Measurements from ENCODE around the gene CTLA4. TPM values are rescaled to one million over a fixed set of nuclear protein-coding genes. Genes with fewer than 3 reads are reported as not detected.

The CTLA4 gene
- not detected in 2 replicates for total RNA-seq (ENCODE audit: low replicate concordance)

GRCh38 chr2:203867561-203868200 lies at the start of gene CTLA4:
CTLA4 (plus strand) TSS chr2:203867771; CDS start chr2:203867943, 172 bp downstream.
- TF ChIP-seq CTCF (IDR thresholded peaks at IDR 0.05; ENCODE audit: insufficient read depth, low read length) = no peak
- H3K4me3 ChIP-seq (ENCODE audit: low read depth, low read length) = no peak within 1 kb of the TSS
- DNase-seq (ENCODE audit: low read depth) = no peak

- no peak for DNase-seq (ENCODE audit: low read depth)
- H3K4me3 ChIP-seq (ENCODE audit: low read depth, low read length) = no peak overlapping the region
- TF ChIP-seq CTCF (IDR thresholded peaks at IDR 0.05; ENCODE audit: insufficient read depth, low read length) = no peak
These were observed 48.9 kb upstream of the CTLA4 start for GRCh38 chr2:203818656-203819055.

- H3K4me3 ChIP-seq (ENCODE audit: low read depth, low read length) = no peak overlapping the region
- no peak for TF ChIP-seq CTCF (IDR thresholded peaks at IDR 0.05; ENCODE audit: insufficient read depth, low read length)
- no peak for DNase-seq (ENCODE audit: low read depth)
These were observed 48.0 kb upstream of the CTLA4 start for GRCh38 chr2:203819434-203820133.

- H3K4me3 ChIP-seq (ENCODE audit: low read depth, low read length) = no peak overlapping the region
- no peak for TF ChIP-seq CTCF (IDR thresholded peaks at IDR 0.05; ENCODE audit: insufficient read depth, low read length)
These were observed 46.6 kb upstream of the CTLA4 start for GRCh38 chr2:203820969-203821368.

GRCh38 chr2:203822240-203822639 lies 45.3 kb upstream of the CTLA4 start:
- no peak overlapping the region for H3K4me3 ChIP-seq (ENCODE audit: low read depth, low read length)
- no peak for DNase-seq (ENCODE audit: low read depth)
- TF ChIP-seq CTCF (IDR thresholded peaks at IDR 0.05; ENCODE audit: insufficient read depth, low read length) = no peak

More at GRCh38 chr2:203820969-203821368, 46.6 kb upstream of the CTLA4 start:
- no peak for DNase-seq (ENCODE audit: low read depth)

- DNase-seq (ENCODE audit: low read depth) = no peak
- no peak overlapping the region for H3K4me3 ChIP-seq (ENCODE audit: low read depth, low read length)
- no peak for TF ChIP-seq CTCF (IDR thresholded peaks at IDR 0.05; ENCODE audit: insufficient read depth, low read length)
These were observed 44.4 kb upstream of the CTLA4 start for GRCh38 chr2:203823173-203823572.

Measured in fibroblast of the aortic adventitia (primary cell).